Measurements from ENCODE around the gene LDLRAP1. TPM values are rescaled to one million over a fixed set of nuclear protein-coding genes. Genes with fewer than 3 reads are reported as not detected.
"Not testable (repeated sequence)": the region's sequence is repeated elsewhere in the genome, so short reads cannot be mapped to it uniquely, and the experiment has no call there.

Gene LDLRAP1
- total RNA-seq, 1 donor from 2014 or later, result 6.3 TPM

GRCh38 chr1:25583519-25584370 lies 40.3 kb downstream of the LDLRAP1 start:
- Mint-ChIP-seq H3K4me1 (ENCODE audit: low read depth) (peaks cover 2% of the 10 kb centered on the region), H3K27me3 (ENCODE audit: low read depth) (peaks cover 12% of the 10 kb centered on the region), H3K36me3 (ENCODE audit: low read depth) (no peaks in the 10 kb centered on the region), H3K27ac (no peak overlapping the region), H3K4me3 (ENCODE audit: low read depth) (no peak overlapping the region), H3K9me3 (no peaks in the 10 kb centered on the region)
- intact Hi-C loops (cut with micrococcal nuclease), result no loop called here
- no peak for DNase-seq (ENCODE audit: low spot score)

- no peak for DNase-seq (ENCODE audit: low spot score)
- H3K36me3 Mint-ChIP-seq (ENCODE audit: low read depth), result no peaks in the 10 kb centered on the region
- no peak overlapping the region for H3K4me3 Mint-ChIP-seq (ENCODE audit: low read depth)
- H3K9me3 Mint-ChIP-seq, result no peaks in the 10 kb centered on the region
- H3K27ac Mint-ChIP-seq, result no peak overlapping the region
- peaks cover 2% of the 10 kb centered on the region for H3K4me1 Mint-ChIP-seq (ENCODE audit: low read depth)
- H3K27me3 Mint-ChIP-seq (ENCODE audit: low read depth), result peaks cover 15% of the 10 kb centered on the region
- intact Hi-C loops (cut with micrococcal nuclease), result no loop called here
Measured at GRCh38 chr1:25586181-25586588, 42.8 kb downstream of the LDLRAP1 start.

GRCh38 chr1:25587290-25587689 lies 43.9 kb downstream of the LDLRAP1 start:
- no peaks in the 10 kb centered on the region for H3K9me3 Mint-ChIP-seq
- DNase-seq (ENCODE audit: low spot score), result no peak
- intact Hi-C loops (cut with micrococcal nuclease), result no loop called here
- peaks cover 15% of the 10 kb centered on the region for H3K27me3 Mint-ChIP-seq (ENCODE audit: low read depth)
- H3K36me3 Mint-ChIP-seq (ENCODE audit: low read depth), result no peaks in the 10 kb centered on the region
- no peak overlapping the region for H3K27ac Mint-ChIP-seq
- H3K4me1 Mint-ChIP-seq (ENCODE audit: low read depth), result peaks cover 2% of the 10 kb centered on the region
- H3K4me3 Mint-ChIP-seq (ENCODE audit: low read depth), result no peak overlapping the region

- H3K27me3 Mint-ChIP-seq (ENCODE audit: low read depth), result peaks cover 15% of the 10 kb centered on the region
- H3K36me3 Mint-ChIP-seq (ENCODE audit: low read depth); H3K9me3 Mint-ChIP-seq; intact Hi-C loops (cut with micrococcal nuclease); H3K4me1 Mint-ChIP-seq (ENCODE audit: low read depth); H3K4me3 Mint-ChIP-seq (ENCODE audit: low read depth); H3K27ac Mint-ChIP-seq; DNase-seq (ENCODE audit: low spot score): not testable (repeated sequence)
Measured at GRCh38 chr1:25588224-25588623, 44.8 kb downstream of the LDLRAP1 start.

GRCh38 chr1:25588786-25589185 lies 45.4 kb downstream of the LDLRAP1 start:
- intact Hi-C loops (cut with micrococcal nuclease); H3K27ac Mint-ChIP-seq; DNase-seq (ENCODE audit: low spot score); H3K36me3 Mint-ChIP-seq (ENCODE audit: low read depth); H3K4me3 Mint-ChIP-seq (ENCODE audit: low read depth); H3K9me3 Mint-ChIP-seq; H3K4me1 Mint-ChIP-seq (ENCODE audit: low read depth): not testable (repeated sequence)
- peaks cover 16% of the 10 kb centered on the region for H3K27me3 Mint-ChIP-seq (ENCODE audit: low read depth)

GRCh38 chr1:25590096-25590824 lies 46.9 kb downstream of the LDLRAP1 start:
- no peaks in the 10 kb centered on the region for H3K36me3 Mint-ChIP-seq (ENCODE audit: low read depth)
- intact Hi-C loops (cut with micrococcal nuclease), result no loop called here
- no peak overlapping the region for H3K27ac Mint-ChIP-seq
- H3K9me3 Mint-ChIP-seq, result no peaks in the 10 kb centered on the region
- H3K4me3 Mint-ChIP-seq (ENCODE audit: low read depth), result no peak overlapping the region
- DNase-seq (ENCODE audit: low spot score), result no peak
- H3K27me3 Mint-ChIP-seq (ENCODE audit: low read depth), result peaks cover 22% of the 10 kb centered on the region
- H3K4me1 Mint-ChIP-seq (ENCODE audit: low read depth), result peaks cover 2% of the 10 kb centered on the region

- Mint-ChIP-seq H3K27ac (no peak overlapping the region), H3K36me3 (ENCODE audit: low read depth) (no peaks in the 10 kb centered on the region), H3K9me3 (peaks cover 3% of the 10 kb centered on the region), H3K4me3 (ENCODE audit: low read depth) (no peak overlapping the region), H3K4me1 (ENCODE audit: low read depth) (no peaks in the 10 kb centered on the region), H3K27me3 (ENCODE audit: low read depth) (peaks cover 28% of the 10 kb centered on the region)
- intact Hi-C loops (cut with micrococcal nuclease), result no loop called here
- no peak for DNase-seq (ENCODE audit: low spot score)
Measured at GRCh38 chr1:25593861-25594260, 50.5 kb downstream of the LDLRAP1 start.

- Mint-ChIP-seq H3K27me3 (ENCODE audit: low read depth) (peaks cover 30% of the 10 kb centered on the region), H3K4me3 (ENCODE audit: low read depth) (no peak overlapping the region), H3K4me1 (ENCODE audit: low read depth) (no peaks in the 10 kb centered on the region), H3K9me3 (peaks cover 6% of the 10 kb centered on the region), H3K36me3 (ENCODE audit: low read depth) (no peaks in the 10 kb centered on the region), H3K27ac (no peak overlapping the region)
- no peak for DNase-seq (ENCODE audit: low spot score)
- intact Hi-C loops (cut with micrococcal nuclease), result no loop called here
Measured at GRCh38 chr1:25594971-25595370, 51.6 kb downstream of the LDLRAP1 start.

- H3K4me3 Mint-ChIP-seq (ENCODE audit: low read depth); DNase-seq (ENCODE audit: low spot score); intact Hi-C loops (cut with micrococcal nuclease); H3K27ac Mint-ChIP-seq; H3K9me3 Mint-ChIP-seq; H3K36me3 Mint-ChIP-seq (ENCODE audit: low read depth); H3K4me1 Mint-ChIP-seq (ENCODE audit: low read depth): not testable (repeated sequence)
- peaks cover 32% of the 10 kb centered on the region for H3K27me3 Mint-ChIP-seq (ENCODE audit: low read depth)
Measured at GRCh38 chr1:25596641-25597040, 53.2 kb downstream of the LDLRAP1 start.

- H3K9me3 Mint-ChIP-seq, result peaks cover 6% of the 10 kb centered on the region
- H3K27ac Mint-ChIP-seq, result no peak overlapping the region
- no peak overlapping the region for H3K4me3 Mint-ChIP-seq (ENCODE audit: low read depth)
- DNase-seq (ENCODE audit: low spot score), result no peak
- peaks cover 34% of the 10 kb centered on the region for H3K27me3 Mint-ChIP-seq (ENCODE audit: low read depth)
- H3K36me3 Mint-ChIP-seq (ENCODE audit: low read depth), result no peaks in the 10 kb centered on the region
- intact Hi-C loops (cut with micrococcal nuclease), result no loop called here
- H3K4me1 Mint-ChIP-seq (ENCODE audit: low read depth), result no peaks in the 10 kb centered on the region
Measured at GRCh38 chr1:25598879-25599278, 55.5 kb downstream of the LDLRAP1 start.

- DNase-seq (ENCODE audit: low spot score), result no peak
- Mint-ChIP-seq H3K36me3 (ENCODE audit: low read depth) (no peaks in the 10 kb centered on the region), H3K27ac (no peak overlapping the region), H3K4me1 (ENCODE audit: low read depth) (no peaks in the 10 kb centered on the region), H3K4me3 (ENCODE audit: low read depth) (no peak overlapping the region), H3K27me3 (ENCODE audit: low read depth) (peaks cover 34% of the 10 kb centered on the region), H3K9me3 (peaks cover 6% of the 10 kb centered on the region)
- intact Hi-C loops (cut with micrococcal nuclease), result no loop called here
Measured at GRCh38 chr1:25599969-25600610, 56.7 kb downstream of the LDLRAP1 start.

GRCh38 chr1:25600971-25601699 lies 57.7 kb downstream of the LDLRAP1 start:
- H3K36me3 Mint-ChIP-seq (ENCODE audit: low read depth); H3K4me3 Mint-ChIP-seq (ENCODE audit: low read depth); H3K9me3 Mint-ChIP-seq; DNase-seq (ENCODE audit: low spot score); H3K27ac Mint-ChIP-seq; H3K4me1 Mint-ChIP-seq (ENCODE audit: low read depth); intact Hi-C loops (cut with micrococcal nuclease): not testable (repeated sequence)
- H3K27me3 Mint-ChIP-seq (ENCODE audit: low read depth), result peaks cover 40% of the 10 kb centered on the region
